H9 (cell line): ENCODE results near the gene PRR33. TPM values are rescaled to one million over a fixed set of nuclear protein-coding genes. Genes with fewer than 3 reads are reported as not detected.
A peak's percentile ranks its signal among the peaks of the same experiment; 100 is the strongest.

ENCODE experiments used
- DNase-seq: peaks from one replicate; pipeline ENCODE4 v3.0.0-alpha.2; 2017
- H2AFZ ChIP-seq: one replicate; pipeline ENCODE4 v1.6.1; 2013; ENCODE audit warnings: mild to moderate bottlenecking, low read length, control low read depth, moderate library complexity
- H2AK5ac ChIP-seq: 2 replicates; pipeline ENCODE4 v1.6.1; 2013; ENCODE audit warnings: low read length, control low read depth, mixed read lengths; ENCODE audit not compliant: insufficient read length
- H2BK120ac ChIP-seq: one replicate; pipeline ENCODE4 v1.6.1; 2013; ENCODE audit warnings: low read depth, mild to moderate bottlenecking, low read length, control low read depth, inconsistent platforms; ENCODE audit not compliant: poor library complexity, severe bottlenecking
- H2BK12ac ChIP-seq: 2 replicates; pipeline ENCODE4 v1.6.1; 2013; ENCODE audit warnings: low read length, control low read depth, mixed read lengths, low read depth; ENCODE audit not compliant: insufficient read length
- H2BK15ac ChIP-seq: 2 replicates; pipeline ENCODE4 v1.6.1; 2013; ENCODE audit warnings: low read depth, low read length, control low read depth
- H2BK20ac ChIP-seq: one replicate; pipeline ENCODE4 v1.6.1; 2013; ENCODE audit warnings: low read depth, mild to moderate bottlenecking, low read length, control low read depth, inconsistent platforms; ENCODE audit not compliant: poor library complexity, severe bottlenecking
- H2BK5ac ChIP-seq: 2 replicates; pipeline ENCODE4 v1.6.1; 2013; ENCODE audit warnings: low read length, control low read depth, mixed read lengths; ENCODE audit not compliant: insufficient read length
- H3K14ac ChIP-seq: 2 replicates; pipeline ENCODE4 v1.6.1; 2013; ENCODE audit warnings: low read length, control low read depth; ENCODE audit not compliant: insufficient read depth
- H3K18ac ChIP-seq: 2 replicates; pipeline ENCODE4 v1.6.1; 2013; ENCODE audit warnings: low read depth, mild to moderate bottlenecking, mixed read lengths, low read length, control low read depth; ENCODE audit not compliant: insufficient read length
- H3K23ac ChIP-seq: 2 replicates; pipeline ENCODE4 v1.6.1; 2013; ENCODE audit warnings: low read length, control low read depth, mixed read lengths, low read depth; ENCODE audit not compliant: insufficient read length
- H3K23me2 ChIP-seq: 2 replicates; pipeline ENCODE4 v1.6.1; 2013; ENCODE audit warnings: low read depth, mild to moderate bottlenecking, mixed read lengths, low read length, control low read depth; ENCODE audit not compliant: insufficient read length, poor library complexity, severe bottlenecking
- H3K27ac ChIP-seq: 2 replicates; pipeline ENCODE4 v1.5.1; 2013; ENCODE audit warnings: low read length, control low read depth, mixed read lengths, low read depth; ENCODE audit not compliant: insufficient read length
- H3K27me3 ChIP-seq: 2 replicates; pipeline ENCODE4 v1.6.1; 2013; ENCODE audit warnings: low read length, control low read depth, inconsistent platforms; ENCODE audit not compliant: insufficient read depth
- H3K4ac ChIP-seq: 2 replicates; pipeline ENCODE4 v1.6.1; 2013; ENCODE audit warnings: low read depth, mild to moderate bottlenecking, control low read depth, inconsistent platforms, low read length, moderate library complexity
- H3K4me1 ChIP-seq: 2 replicates; pipeline ENCODE4 v1.6.1; 2013; ENCODE audit warnings: low read length, control low read depth, inconsistent platforms; ENCODE audit not compliant: insufficient read depth
- H3K4me2 ChIP-seq: 2 replicates; pipeline ENCODE4 v1.6.1; 2013; ENCODE audit warnings: low read length, control low read depth, mixed read lengths; ENCODE audit not compliant: insufficient read length, insufficient read depth
- H3K56ac ChIP-seq: 2 replicates; pipeline ENCODE4 v1.6.1; 2013; ENCODE audit warnings: low read depth, mild to moderate bottlenecking, mixed read lengths, low read length, control low read depth; ENCODE audit not compliant: insufficient read length
- H3K79me1 ChIP-seq: 2 replicates; pipeline ENCODE4 v1.6.1; 2013; ENCODE audit warnings: low read depth, mild to moderate bottlenecking, moderate library complexity, low read length, control low read depth, inconsistent platforms; ENCODE audit not compliant: insufficient read depth, poor library complexity, severe bottlenecking
- H3K79me2 ChIP-seq: 2 replicates; pipeline ENCODE4 v1.6.1; 2013; ENCODE audit warnings: low read length, control low read depth, inconsistent platforms; ENCODE audit not compliant: insufficient read depth
- H3K9ac ChIP-seq: 2 replicates; pipeline ENCODE4 v1.6.1; 2013; ENCODE audit warnings: low read length, control low read depth, mixed read lengths; ENCODE audit not compliant: insufficient read length; ENCODE audit errors: extremely low read depth
- H3K9me3 ChIP-seq: one replicate; pipeline ENCODE4 v1.6.1; 2013; ENCODE audit warnings: low read depth, low read length, inconsistent platforms; ENCODE audit not compliant: control insufficient read depth
- H3T11ph ChIP-seq: one replicate; pipeline ENCODE4 v1.6.1; 2013; ENCODE audit warnings: mild to moderate bottlenecking, low read length, control low read depth, inconsistent platforms
- H4K20me1 ChIP-seq: one replicate; pipeline ENCODE4 v1.6.1; 2013; ENCODE audit not compliant: control insufficient read depth, insufficient read length, insufficient read depth
- H4K5ac ChIP-seq: 2 replicates; pipeline ENCODE4 v1.6.1; 2013; ENCODE audit warnings: low read depth, mild to moderate bottlenecking, mixed read lengths, low read length, control low read depth; ENCODE audit not compliant: insufficient read length
- H4K8ac ChIP-seq: replicated peaks from 2 replicates; pipeline ENCODE4 v1.6.1; 2013; ENCODE audit warnings: low read length, control low read depth, mixed read lengths, low read depth; ENCODE audit not compliant: insufficient read length
- H4K91ac ChIP-seq: 2 replicates; pipeline ENCODE4 v1.6.1; 2013; ENCODE audit warnings: low read depth, mild to moderate bottlenecking, moderate library complexity, mixed read lengths, low read length, control low read depth; ENCODE audit not compliant: insufficient read length
- H3K27ac Mint-ChIP-seq, 3 experiments: 2 replicates in 2 of 3; 3 replicates in 1 of 3; pipeline ENCODE4 v1.8.0; 2020 to 2021; ENCODE audit warnings: mixed read lengths in 3 of 3, mild to moderate bottlenecking in 1 of 3, moderate library complexity in 1 of 3
- H3K27me3 Mint-ChIP-seq: 2 replicates; pipeline ENCODE4 v1.8.0; 2021; ENCODE audit warnings: low read depth, mild to moderate bottlenecking, moderate library complexity, mixed read lengths
- H3K36me3 Mint-ChIP-seq, 3 experiments: 2 replicates in 2 of 3; 3 replicates in 1 of 3; pipeline ENCODE4 v1.8.0; 2020 to 2021; ENCODE audit warnings: low read depth in 3 of 3, mixed read lengths in 3 of 3; ENCODE audit not compliant: insufficient read depth in 1 of 3
- H3K4me1 Mint-ChIP-seq, 2 experiments: 2 replicates each; pipeline ENCODE4 v1.8.0; 2020; ENCODE audit warnings: mixed read lengths in 2 of 2
- H3K4me3 Mint-ChIP-seq, 2 experiments: 2 replicates in 1 of 2; 3 replicates in 1 of 2; pipeline ENCODE4 v1.8.0; 2020 to 2021; ENCODE audit warnings: mild to moderate bottlenecking in 2 of 2, mixed read lengths in 2 of 2, moderate library complexity in 1 of 2
- H3K9me3 Mint-ChIP-seq, 2 experiments: 2 replicates in 1 of 2; 3 replicates in 1 of 2; pipeline ENCODE4 v1.8.0; 2020; ENCODE audit warnings: mild to moderate bottlenecking in 2 of 2, mixed read lengths in 2 of 2, moderate library complexity in 1 of 2
- CTCF ChIP-seq: fragments of 200-600 bp; sonication (generic); conservative IDR thresholded peaks from 3 replicates; pipeline ENCODE4 v1.8.0; 2021; ENCODE audit warnings: antibody characterized with exemption, mild to moderate bottlenecking
- WGBS: extraction: QIAGEN DNeasy Blood & Tissue Kit; methylation state at CpG from one replicate; pipeline ENCODE4 v1.1.7; 2013; ENCODE audit warnings: missing lambda C conversion rate, low lambda C conversion rate, mixed read lengths; ENCODE audit not compliant: insufficient read length; ENCODE audit errors: extremely low coverage; 5-methylcytosine and 5-hydroxymethylcytosine counted together
- total RNA-seq: library from RNA; stranded (reverse); gene quantifications from 2 replicates; pipeline ENCODE4 v1.2.1, GENCODE V29; 2021

Gene PRR33
- total RNA-seq, 1 experiment from 2014 or later, result not detected

DNA sequence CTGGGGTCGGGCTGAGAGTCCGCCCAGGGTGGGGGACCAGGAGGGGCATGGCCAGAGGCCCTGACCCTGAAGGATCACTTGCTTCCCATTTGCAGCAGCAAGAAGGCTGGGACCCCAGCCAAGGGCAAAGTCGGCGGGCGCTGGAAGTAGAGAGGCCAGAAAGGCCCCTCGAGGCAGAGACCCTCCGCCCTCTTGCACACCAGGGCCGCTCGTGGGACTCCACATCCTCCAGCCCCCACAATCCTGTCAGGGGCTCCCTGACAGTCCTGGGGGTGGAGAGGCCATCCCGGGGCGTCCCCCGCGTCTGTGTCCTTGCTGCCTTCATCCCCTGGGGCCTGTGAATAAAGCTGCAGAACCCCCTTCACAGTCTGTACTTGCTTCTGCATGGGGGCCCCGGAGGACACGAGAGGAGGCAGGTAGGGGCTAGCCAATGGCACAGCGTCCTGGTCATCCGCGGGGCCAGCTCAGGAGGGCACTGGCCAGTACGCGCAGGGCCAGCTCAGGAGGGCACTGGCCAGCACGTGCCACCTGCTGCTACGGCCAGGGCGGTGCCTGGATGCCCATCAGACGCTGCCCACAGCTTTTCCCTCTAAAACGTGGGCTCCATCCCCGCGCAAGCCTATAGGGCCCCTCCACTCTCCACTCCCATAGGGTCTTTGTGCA is 46.8 kb upstream of the PRR33 start:
- no peak overlapping the region for H2BK15ac ChIP-seq
- H3K23ac ChIP-seq, result no peak overlapping the region
- Mint-ChIP-seq H3K9me3 (no peaks in the 10 kb centered on the region; a peak in 1 of 5 replicates), H3K4me1 (peaks cover 0 to 14% of the 10 kb centered on the region in 2 experiments; a peak in 2 of 4 replicates), H3K36me3 (no peaks in the 10 kb centered on the region), H3K4me3 (no peak overlapping the region), H3K27ac (peak overlapping the region in 1 of 3 experiments; percentile 31; a peak in 1 of 7 replicates), H3K27me3 (peaks cover 16% of the 10 kb centered on the region)
- H3K14ac ChIP-seq, result no peak overlapping the region
- H3K56ac ChIP-seq, result no peak overlapping the region
- no peak overlapping the region for H2AK5ac ChIP-seq
- no peak for TF ChIP-seq CTCF
- no peak overlapping the region for H3K4me2 ChIP-seq
- no peak overlapping the region for H2BK120ac ChIP-seq
- WGBS, result no CpG with 5 or more reads among the region's 27 CpGs
- no peak overlapping the region for H3K4ac ChIP-seq
- H2BK20ac ChIP-seq, result no peak overlapping the region
- H3K23me2 ChIP-seq, result peaks cover 3% of the 10 kb centered on the region
- no peak overlapping the region for H4K91ac ChIP-seq
- H2AFZ ChIP-seq, result no peak overlapping the region
- no peak overlapping the region for H3K27ac ChIP-seq
- H3K9ac ChIP-seq, result no peak overlapping the region
- no peaks in the 10 kb centered on the region for H3K4me1 ChIP-seq
- no peak for DNase-seq
- H3K79me1 ChIP-seq, result no peaks in the 10 kb centered on the region
- H4K20me1 ChIP-seq, result no peaks in the 10 kb centered on the region
- H3K9me3 ChIP-seq, result no peaks in the 10 kb centered on the region
- no peak overlapping the region for H3T11ph ChIP-seq
- H2BK5ac ChIP-seq, result no peak overlapping the region
- no peak overlapping the region for H4K5ac ChIP-seq
- no peak overlapping the region for H4K8ac ChIP-seq
- H3K79me2 ChIP-seq, result no peaks in the 10 kb centered on the region
- no peaks in the 10 kb centered on the region for H3K27me3 ChIP-seq
- H3K18ac ChIP-seq, result no peak overlapping the region
- H2BK12ac ChIP-seq, result no peak overlapping the region
